Measurements from ENCODE around the gene WDR46.

The WDR46 gene

GRCh38 chr6:33324125-33324524, 35.1 kb upstream of the WDR46 start:
- H3K36me3 ChIP-seq (replicated peaks; ENCODE audit: insufficient read depth, low read length): peaks cover 9% of the 10 kb centered on the region
- peak overlapping the region; percentile 80 for H2AFZ ChIP-seq (ENCODE audit: low read length)
- TF ChIP-seq EZH2 (optimal IDR thresholded peaks at IDR 0.05; ENCODE audit: low read depth, low read length) (no peak), EZH2phosphoT487 (IDR thresholded peaks at IDR 0.05; ENCODE audit: low read length) (no peak), CTCF (IDR thresholded peaks at IDR 0.05; ENCODE audit: low read length) (no peak)
- no peak for DNase-seq
- H3K4me3 ChIP-seq (ENCODE audit: low read length): peak overlapping the region; percentile 97
- H3F3A ChIP-seq (ENCODE audit: insufficient read depth, low read length): peaks cover 19% of the 10 kb centered on the region
- peaks cover 20% of the 10 kb centered on the region for H3K4me1 ChIP-seq (ENCODE audit: low read length)
- H3K9me3 ChIP-seq (replicated peaks; ENCODE audit: insufficient read depth, low read length): no peaks in the 10 kb centered on the region
- H3K4me2 ChIP-seq (ENCODE audit: low read depth, low read length): peak overlapping the region; percentile 97
- H3K27ac ChIP-seq (ENCODE audit: low read length): peak overlapping the region; percentile 78
- peaks cover 37% of the 10 kb centered on the region for H3K79me2 ChIP-seq (ENCODE audit: low read length)
- H4K20me1 ChIP-seq (ENCODE audit: insufficient read depth, low read length): no peaks in the 10 kb centered on the region
- no peaks in the 10 kb centered on the region for H3K9me2 ChIP-seq (replicated peaks; ENCODE audit: insufficient read depth, low read length)
- H3K27me3 ChIP-seq (replicated peaks; ENCODE audit: insufficient read depth, low read length): no peaks in the 10 kb centered on the region
- peak overlapping the region; percentile 95 for H3K9ac ChIP-seq (ENCODE audit: low read length)

- Histone ChIP-seq H3K36me3 (replicated peaks; ENCODE audit: insufficient read depth, low read length) (peaks cover 9% of the 10 kb centered on the region), H3K4me2 (ENCODE audit: low read depth, low read length) (peak overlapping the region; percentile 97), H3K4me3 (ENCODE audit: low read length) (peak overlapping the region; percentile 97), H3K9me2 (replicated peaks; ENCODE audit: insufficient read depth, low read length) (no peaks in the 10 kb centered on the region), H4K20me1 (ENCODE audit: insufficient read depth, low read length) (no peaks in the 10 kb centered on the region), H3K79me2 (ENCODE audit: low read length) (peaks cover 40% of the 10 kb centered on the region), H3K9me3 (replicated peaks; ENCODE audit: insufficient read depth, low read length) (no peaks in the 10 kb centered on the region), H3K9ac (ENCODE audit: low read length) (peak overlapping the region; percentile 95), H3K27me3 (replicated peaks; ENCODE audit: insufficient read depth, low read length) (no peaks in the 10 kb centered on the region), H3F3A (ENCODE audit: insufficient read depth, low read length) (peaks cover 23% of the 10 kb centered on the region), H2AFZ (ENCODE audit: low read length) (peak overlapping the region; percentile 80), H3K4me1 (ENCODE audit: low read length) (peaks cover 26% of the 10 kb centered on the region), H3K27ac (ENCODE audit: low read length) (peak overlapping the region; percentile 78)
- no peak for DNase-seq
- TF ChIP-seq EZH2phosphoT487 (IDR thresholded peaks at IDR 0.05; ENCODE audit: low read length) (no peak), EZH2 (optimal IDR thresholded peaks at IDR 0.05; ENCODE audit: low read depth, low read length) (no peak), CTCF (IDR thresholded peaks at IDR 0.05; ENCODE audit: low read length) (no peak)
Observed at GRCh38 chr6:33323623-33323948, 34.5 kb upstream of the WDR46 start.

- no peak overlapping the region for H3K4me3 ChIP-seq (ENCODE audit: low read length)
- TF ChIP-seq CTCF (IDR thresholded peaks at IDR 0.05; ENCODE audit: low read length): no peak
- TF ChIP-seq EZH2phosphoT487 (IDR thresholded peaks at IDR 0.05; ENCODE audit: low read length): no peak
- TF ChIP-seq EZH2 (optimal IDR thresholded peaks at IDR 0.05; ENCODE audit: low read depth, low read length): no peak
- H3K9me3 ChIP-seq (replicated peaks; ENCODE audit: insufficient read depth, low read length): no peaks in the 10 kb centered on the region
- peaks cover 36% of the 10 kb centered on the region for H3F3A ChIP-seq (ENCODE audit: insufficient read depth, low read length)
- DNase-seq: no peak
- peaks cover 34% of the 10 kb centered on the region for H3K4me1 ChIP-seq (ENCODE audit: low read length)
- no peak overlapping the region for H2AFZ ChIP-seq (ENCODE audit: low read length)
- H3K9me2 ChIP-seq (replicated peaks; ENCODE audit: insufficient read depth, low read length): no peaks in the 10 kb centered on the region
- H3K36me3 ChIP-seq (replicated peaks; ENCODE audit: insufficient read depth, low read length): peaks cover 9% of the 10 kb centered on the region
- no peaks in the 10 kb centered on the region for H4K20me1 ChIP-seq (ENCODE audit: insufficient read depth, low read length)
- no peak overlapping the region for H3K27ac ChIP-seq (ENCODE audit: low read length)
- peak overlapping the region; percentile 95; the same call in 1 of the 2 replicates for H3K4me2 ChIP-seq (ENCODE audit: low read depth, low read length)
- peaks cover 50% of the 10 kb centered on the region for H3K79me2 ChIP-seq (ENCODE audit: low read length)
- H3K9ac ChIP-seq (ENCODE audit: low read length): no peak overlapping the region
- no peaks in the 10 kb centered on the region for H3K27me3 ChIP-seq (replicated peaks; ENCODE audit: insufficient read depth, low read length)
Observed at GRCh38 chr6:33321227-33321626, 32.2 kb upstream of the WDR46 start.
